MM.1S (cell line): ENCODE data around the gene TRMT6.

ENCODE experiments used
- EZH2 ChIP-seq: fragments of 300-600 bp; sonication (generic); optimal IDR thresholded peaks from 2 replicates; pipeline ENCODE3; 2017; ENCODE audit warnings: low read depth, mild to moderate bottlenecking, antibody characterized with exemption, low read length, mixed read lengths
- EZH2phosphoT487 ChIP-seq: fragments of 300-600 bp; sonication (generic); IDR thresholded peaks from 2 replicates; pipeline ENCODE4 v1.6.1; 2018; ENCODE audit warnings: antibody characterized with exemption, low read length
- TF ChIP-seq, protein P1 (sequence below): fragments of 300-600 bp; sonication (generic); IDR thresholded peaks from 2 replicates; pipeline ENCODE4 v1.5.1; 2016; ENCODE audit warnings: antibody characterized with exemption, low read length, mixed read lengths

DNA sequence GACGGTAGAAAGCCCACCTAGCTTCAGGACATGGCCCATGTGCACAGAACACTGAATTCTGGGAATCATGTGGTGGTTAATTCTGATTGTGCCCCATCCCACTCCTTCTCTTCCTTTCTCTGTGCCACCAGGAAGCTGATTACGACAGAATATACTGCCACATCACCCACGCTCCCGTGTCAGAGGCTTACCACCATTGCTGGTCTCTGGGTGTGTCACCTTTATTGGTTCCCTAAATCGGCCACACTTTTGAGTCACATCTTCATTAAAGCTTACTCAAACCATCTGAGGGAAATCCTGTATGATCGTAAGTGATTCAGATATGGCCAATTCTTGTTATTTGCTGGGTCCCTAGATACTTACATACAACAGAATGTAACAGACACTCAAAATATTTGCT lies 3.1 kb downstream of the TRMT6 start:
- TF ChIP-seq, protein P1, sequence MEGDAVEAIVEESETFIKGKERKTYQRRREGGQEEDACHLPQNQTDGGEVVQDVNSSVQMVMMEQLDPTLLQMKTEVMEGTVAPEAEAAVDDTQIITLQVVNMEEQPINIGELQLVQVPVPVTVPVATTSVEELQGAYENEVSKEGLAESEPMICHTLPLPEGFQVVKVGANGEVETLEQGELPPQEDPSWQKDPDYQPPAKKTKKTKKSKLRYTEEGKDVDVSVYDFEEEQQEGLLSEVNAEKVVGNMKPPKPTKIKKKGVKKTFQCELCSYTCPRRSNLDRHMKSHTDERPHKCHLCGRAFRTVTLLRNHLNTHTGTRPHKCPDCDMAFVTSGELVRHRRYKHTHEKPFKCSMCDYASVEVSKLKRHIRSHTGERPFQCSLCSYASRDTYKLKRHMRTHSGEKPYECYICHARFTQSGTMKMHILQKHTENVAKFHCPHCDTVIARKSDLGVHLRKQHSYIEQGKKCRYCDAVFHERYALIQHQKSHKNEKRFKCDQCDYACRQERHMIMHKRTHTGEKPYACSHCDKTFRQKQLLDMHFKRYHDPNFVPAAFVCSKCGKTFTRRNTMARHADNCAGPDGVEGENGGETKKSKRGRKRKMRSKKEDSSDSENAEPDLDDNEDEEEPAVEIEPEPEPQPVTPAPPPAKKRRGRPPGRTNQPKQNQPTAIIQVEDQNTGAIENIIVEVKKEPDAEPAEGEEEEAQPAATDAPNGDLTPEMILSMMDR, result no peak
- no peak for TF ChIP-seq EZH2
- TF ChIP-seq EZH2phosphoT487, result no peak
